ENCODE data around the gene BTNL9. TPM values are rescaled to one million over a fixed set of nuclear protein-coding genes. Genes with fewer than 3 reads are reported as not detected.
A peak's percentile ranks its signal among the peaks of the same experiment; 100 is the strongest.

Gene BTNL9
- total and polyA plus RNA-seq, 2 of the 8 experiments (the other 6 are each of a cell fraction or from before 2014, with no cell fraction given): 0.23 to 0.89 TPM

DNA sequence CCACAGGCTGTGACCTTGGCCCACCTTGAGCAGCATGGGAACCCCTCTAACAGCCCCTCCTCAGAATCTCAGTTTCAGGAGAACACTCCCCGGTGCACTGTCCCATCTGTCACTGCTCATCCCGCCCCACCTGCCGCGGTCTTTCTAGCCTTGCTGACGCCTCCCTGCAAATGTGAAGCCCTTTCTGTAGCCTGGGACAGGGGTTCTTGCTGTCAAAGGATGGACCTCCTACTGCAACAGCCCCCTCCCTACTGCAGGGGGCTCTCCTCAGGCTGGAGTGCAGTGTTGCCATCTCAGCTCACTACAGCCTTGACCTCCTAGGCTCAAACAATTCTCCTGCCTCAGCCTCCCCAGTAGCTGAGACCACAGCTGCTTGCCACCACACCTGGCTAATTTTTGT lies 70.9 kb downstream of the BTNL9 start:
- Histone ChIP-seq H3K4ac (replicated peaks; ENCODE audit: insufficient read length, low read depth, low read length) (no peak overlapping the region), H3K27ac (ENCODE audit: low read depth, low read length) (no peak overlapping the region), H2AK5ac (ENCODE audit: low read depth, low read length) (no peak overlapping the region), H3K23me2 (ENCODE audit: low read depth, low read length) (peaks cover 6% of the 10 kb centered on the region; the same call in 1 of the 2 replicates), H2BK15ac (ENCODE audit: low read length) (no peak overlapping the region), H3K23ac (ENCODE audit: insufficient read length) (no peak overlapping the region), H3K4me2 (ENCODE audit: insufficient read depth in 1 of 2, low read depth in 2 of 2, low read length in 2 of 2) (no peak overlapping the region), H3K9ac (replicated peaks in 1 of 4; ENCODE audit: extremely low read depth in 1 of 4, low read depth in 3 of 4, low read length in 3 of 4) (no peak overlapping the region), H2BK12ac (ENCODE audit: low read depth, low read length) (no peak overlapping the region), H3K4me1 (replicated peaks in 1 of 4; ENCODE audit: control insufficient read depth in 3 of 4, insufficient read depth in 4 of 4, low read length in 3 of 4) (peaks cover 2 to 19% (median 6%) of the 10 kb centered on the region in 4 experiments; a peak in 6 of 7 replicates), H3K36me3 (ENCODE audit: control insufficient read depth in 2 of 4, insufficient read depth in 4 of 4, low read length in 3 of 4) (no peaks in the 10 kb centered on the region), H2BK5ac (ENCODE audit: low read depth, low read length) (no peak overlapping the region), H3K14ac (ENCODE audit: insufficient read length) (no peak overlapping the region), H2BK120ac (replicated peaks; ENCODE audit: low read depth, low read length) (no peak overlapping the region), H2AFZ (ENCODE audit: low read length) (no peak overlapping the region), H4K91ac (replicated peaks; ENCODE audit: insufficient read length, low read length) (no peak overlapping the region), H4K5ac (ENCODE audit: insufficient read length, low read depth, low read length) (no peak overlapping the region), H3K27me3 (replicated peaks in 1 of 4; ENCODE audit: control insufficient read depth in 3 of 4, extremely low read depth in 1 of 4, insufficient read depth in 3 of 4, low read length in 3 of 4) (peaks cover 12 to 28% (median 24%) of the 10 kb centered on the region in 4 experiments), H4K20me1 (replicated peaks in 1 of 2; ENCODE audit: control insufficient read depth in 1 of 2, insufficient read depth in 2 of 2, low read length in 2 of 2) (no peaks in the 10 kb centered on the region), H3K56ac (replicated peaks; ENCODE audit: insufficient read length, low read depth, low read length) (no peak overlapping the region), H3K79me2 (ENCODE audit: control insufficient read depth in 1 of 2, insufficient read depth in 2 of 2, low read length in 2 of 2) (no peaks in the 10 kb centered on the region), H4K8ac (ENCODE audit: extremely low read depth, insufficient read depth, low read length) (no peak overlapping the region), H3K18ac (ENCODE audit: extremely low read depth, low read length) (no peak overlapping the region), H3K9me3 (ENCODE audit: insufficient read depth in 2 of 2, low read depth in 1 of 2, low read length in 1 of 2) (peaks cover 0 to 5% of the 10 kb centered on the region in 2 experiments; a peak in 1 of 4 replicates), H3K4me3 (ENCODE audit: extremely low read depth in 1 of 4, insufficient read depth in 2 of 4, low read depth in 3 of 4, low read length in 4 of 4) (no peak overlapping the region), H3K79me1 (ENCODE audit: low read depth, low read length) (no peaks in the 10 kb centered on the region), H2BK20ac (ENCODE audit: low read length) (no peak overlapping the region)
- 87% methylated on average over 5 of the region's 5 CpGs; no CpG with 5 or more reads in 1 of the 2 experiments for WGBS, 2 experiments (ENCODE audit: extremely low coverage in 1 of 2, insufficient coverage in 1 of 2, insufficient read length in 1 of 2, insufficient replicate concordance in 2 of 2, low coverage in 1 of 2, low lambda C conversion rate in 2 of 2, missing lambda C conversion rate in 1 of 2)
- ChIA-PET CTCF (ENCODE audit: partially characterized antibody) (interaction anchor here (0.7 to 3.0 kb wide), 4 partner anchors 11 to 325 kb away, joined by 3 to 10 read pairs (median 5); no protein-coding TSS in a partner anchor), POLR2A (ENCODE audit: partially characterized antibody) (interaction anchor here (1.1 kb wide), 1 partner anchor 18 kb away, joined by 3 read pairs; no protein-coding TSS in a partner anchor)
- DNase-seq (ENCODE audit: low read depth in 1 of 2, low spot score in 2 of 2) (no peak), FAIRE-seq (no peak)
- TF ChIP-seq POU5F1 (IDR thresholded peaks at IDR 0.05; ENCODE audit: low read depth, low read length) (no peak), SAP30 (IDR thresholded peaks at IDR 0.05; ENCODE audit: insufficient read depth, insufficient replicate concordance, low read length) (no peak), CHD2 (IDR thresholded peaks at IDR 0.05; ENCODE audit: low read length) (no peak), JUND (IDR thresholded peaks at IDR 0.05; ENCODE audit: low read length) (no peak), YY1 (IDR thresholded peaks at IDR 0.05; ENCODE audit: low read depth, low read length) (no peak), NRF1 (IDR thresholded peaks at IDR 0.05; ENCODE audit: low read depth, low read length) (no peak), RAD21 (IDR thresholded peaks at IDR 0.05 in 1 of 2, conservative IDR thresholded peaks at IDR 0.05 in 1 of 2; ENCODE audit: low read depth in 2 of 2, low read length in 2 of 2) (peak in 1 of 2 experiments; percentile 9; a peak in 1 of 4 replicates), HDAC2 (IDR thresholded peaks at IDR 0.05; ENCODE audit: borderline replicate concordance in 1 of 2, low read depth in 2 of 2, low read length in 2 of 2) (no peak), CTCF (IDR thresholded peaks at IDR 0.05; ENCODE audit: control extremely low read depth in 1 of 3, insufficient read depth in 1 of 3, low read depth in 1 of 3, low read length in 3 of 3) (peak; percentile 11 to 41 (median 35); a peak in 3 of 4 replicates)
